NOMO-1 treated with DMSO at 0.1 percent for 48 hours (cell line): ENCODE measurements around the gene PLD1.

ENCODE experiments used
- DNase-seq: peaks from one replicate; lab custom pipeline; 2025; ENCODE audit not compliant: unreplicated experiment; lab: John Stamatoyannopoulos, UW

The PLD1 gene

DNA sequence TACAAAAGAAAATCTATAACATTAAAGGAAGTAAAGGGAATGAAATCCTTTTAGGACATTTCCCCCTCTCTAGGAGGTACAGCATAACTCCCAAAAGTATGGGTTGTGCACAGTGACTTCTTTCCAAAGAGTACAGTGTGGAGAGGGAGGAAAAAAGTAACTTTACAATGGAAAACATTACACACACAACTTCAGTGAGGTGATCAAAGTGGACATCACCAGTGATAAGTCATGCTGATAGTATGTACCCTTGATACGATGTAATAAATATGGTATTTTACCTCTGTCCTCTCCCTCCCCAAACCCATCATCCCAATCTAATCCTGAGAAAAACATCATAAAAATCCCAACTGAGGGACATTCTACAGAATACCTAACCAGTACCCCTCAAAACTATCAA is 10.8 kb downstream of the PLD1 start:
- DNase-seq = no peak

DNA sequence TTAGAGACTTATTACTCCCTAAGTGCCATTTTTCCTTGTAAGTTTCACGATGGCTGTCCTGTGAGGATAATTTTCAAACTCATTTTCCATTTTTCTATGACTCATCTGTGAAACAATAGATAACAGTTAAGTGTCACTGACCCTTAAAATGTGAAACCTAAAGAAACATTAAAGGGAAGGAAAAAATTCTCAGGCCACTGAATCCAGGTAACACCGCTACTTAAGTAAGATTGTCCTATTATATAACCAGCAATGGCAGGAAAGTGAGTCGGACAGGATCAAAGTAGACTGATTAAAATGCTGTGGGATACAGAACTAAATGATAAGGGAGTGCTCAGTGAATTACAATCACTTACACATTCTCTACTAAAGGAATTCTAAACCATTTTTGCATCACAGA is 12.4 kb downstream of the PLD1 start:
- DNase-seq = no peak

DNA sequence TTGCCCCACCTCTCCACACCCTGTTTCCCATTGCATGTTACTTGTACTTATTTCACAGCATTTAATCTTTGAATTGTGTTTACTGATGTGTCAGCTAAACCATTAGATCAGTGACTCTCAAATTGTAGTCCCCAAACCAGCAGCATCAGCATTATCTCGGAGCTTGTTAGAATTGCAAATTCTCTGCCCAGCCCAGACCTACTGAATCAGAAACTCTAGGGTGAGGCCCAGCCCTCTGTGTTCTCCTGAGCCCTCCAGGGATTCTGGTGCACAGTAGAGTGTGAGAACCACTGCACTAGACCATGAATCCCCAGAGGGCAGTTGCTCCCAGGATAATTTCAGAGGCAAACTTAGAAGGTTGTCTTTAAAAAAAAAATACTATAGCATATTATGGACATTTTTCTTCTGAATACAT is 13.0 kb downstream of the PLD1 start:
- DNase-seq = no peak

DNA sequence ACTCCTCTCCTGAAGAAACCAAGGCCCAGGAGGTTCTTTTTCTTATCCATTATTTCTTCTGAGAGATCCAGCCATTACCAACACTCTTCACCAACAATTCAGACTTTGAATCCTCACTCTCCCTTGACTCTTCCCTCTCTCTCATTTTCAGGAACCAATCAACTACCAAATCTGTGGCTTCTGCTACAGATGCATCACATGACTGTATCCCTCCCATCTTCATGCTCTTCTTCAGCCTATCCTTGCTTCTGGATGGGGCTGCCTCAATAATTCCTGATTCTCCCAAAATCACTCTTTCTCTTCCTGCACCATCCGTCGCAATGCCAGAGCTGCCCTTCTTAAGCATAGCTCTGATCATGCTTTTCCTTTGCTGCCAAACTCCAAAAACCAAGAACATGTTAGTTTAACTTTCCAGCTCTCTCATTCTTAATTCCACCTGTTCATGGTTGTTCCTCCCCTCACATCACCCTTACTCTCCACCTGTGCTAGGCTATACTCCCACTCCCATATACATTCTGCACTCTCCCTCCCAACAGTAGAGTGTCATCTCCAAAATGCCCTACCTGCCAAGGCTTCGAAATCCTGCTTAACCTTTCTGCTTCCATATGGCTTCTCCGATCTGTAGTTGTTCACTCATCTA is 13.5 kb downstream of the PLD1 start:
- DNase-seq = no peak

DNA sequence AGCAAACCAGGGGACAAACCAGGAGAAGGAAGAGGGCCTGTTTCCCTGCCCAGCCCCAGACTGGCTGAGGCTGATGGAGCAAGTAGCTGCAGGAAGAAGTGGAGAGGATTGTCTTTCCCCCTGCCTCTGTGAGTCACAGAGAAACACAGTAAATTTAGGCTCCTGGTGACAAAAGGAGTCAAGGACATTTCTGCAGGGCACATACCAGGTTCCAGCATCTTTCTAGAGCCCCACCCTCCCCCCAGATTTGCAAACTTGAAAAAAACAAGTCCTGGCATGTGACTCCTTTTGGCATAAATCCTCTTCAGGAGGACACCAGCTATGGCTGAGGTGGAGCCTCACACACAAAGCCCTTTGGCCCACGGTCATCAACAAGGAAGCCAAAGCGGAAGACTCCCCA is 17.8 kb downstream of the PLD1 start:
- DNase-seq = no peak

DNA sequence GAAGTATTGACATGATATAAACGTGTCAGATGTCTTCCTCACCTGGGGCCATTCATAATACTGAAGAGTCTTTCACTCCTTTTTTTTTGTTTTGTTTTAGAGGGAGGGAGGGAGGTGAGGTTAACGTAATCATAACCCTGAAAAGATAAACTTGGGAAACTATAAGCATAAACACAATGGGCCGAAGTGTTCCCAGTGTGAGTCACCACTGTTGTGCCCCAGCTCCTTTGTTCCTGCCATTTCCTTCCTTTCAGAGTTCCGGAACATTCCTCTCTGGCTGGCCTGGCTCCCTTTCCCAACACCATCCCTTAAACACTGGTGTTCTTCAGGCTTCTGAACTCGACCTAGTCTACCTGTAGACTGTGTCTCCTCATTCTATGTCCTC is 18.6 kb downstream of the PLD1 start:
- DNase-seq = no peak

DNA sequence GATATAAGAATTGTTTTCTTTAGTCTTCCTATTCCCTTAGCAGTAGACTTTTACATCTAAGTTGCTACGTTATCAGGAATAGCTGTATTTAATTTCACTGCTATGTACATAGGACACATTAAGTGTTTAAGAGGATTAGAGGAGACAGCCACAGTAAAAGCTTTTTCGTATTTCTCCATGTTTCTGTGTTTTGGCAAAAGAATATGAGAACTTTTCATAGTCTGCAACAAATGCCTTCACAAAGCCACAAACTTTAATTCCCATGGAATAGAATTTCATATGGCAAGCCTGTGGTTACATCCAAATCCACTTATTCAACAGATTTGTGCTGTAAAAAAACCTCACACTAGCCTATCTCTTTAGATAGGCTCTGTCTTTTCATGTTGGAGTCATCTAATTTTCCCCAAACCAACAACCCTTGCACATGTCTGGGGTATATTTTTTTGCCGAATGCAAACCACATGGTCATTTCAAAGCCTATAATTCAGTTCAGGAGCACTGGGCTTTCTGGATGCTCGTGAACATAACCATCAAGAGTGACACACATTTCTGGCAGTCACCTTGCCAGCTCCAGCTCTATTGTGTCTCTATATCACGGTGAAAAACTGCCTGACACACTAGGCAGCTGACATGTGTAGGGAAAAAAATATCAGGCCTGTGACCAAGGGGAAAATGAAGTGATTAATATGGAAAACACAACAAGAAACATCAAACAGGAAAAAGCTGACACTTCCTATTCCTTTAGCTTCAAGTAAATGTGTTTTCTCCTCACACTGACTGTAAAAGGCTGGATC is 19.2 kb downstream of the PLD1 start:
- DNase-seq = no peak

DNA sequence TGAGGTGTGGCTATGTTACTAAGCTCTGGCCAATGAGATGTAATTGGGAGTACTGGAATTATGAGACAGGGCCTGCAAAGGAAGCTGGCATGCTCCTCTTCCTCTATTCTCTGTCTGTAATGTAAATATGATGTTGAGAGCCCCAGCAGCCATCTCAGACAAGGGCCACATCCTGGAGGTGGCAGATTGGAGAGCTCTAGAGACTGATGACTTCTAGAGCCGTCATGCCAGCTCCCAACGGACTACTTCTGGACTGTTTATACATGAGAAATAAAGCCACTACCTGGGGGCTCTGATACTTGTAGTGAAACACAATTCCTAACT is 19.7 kb downstream of the PLD1 start:
- no peak for DNase-seq

DNA sequence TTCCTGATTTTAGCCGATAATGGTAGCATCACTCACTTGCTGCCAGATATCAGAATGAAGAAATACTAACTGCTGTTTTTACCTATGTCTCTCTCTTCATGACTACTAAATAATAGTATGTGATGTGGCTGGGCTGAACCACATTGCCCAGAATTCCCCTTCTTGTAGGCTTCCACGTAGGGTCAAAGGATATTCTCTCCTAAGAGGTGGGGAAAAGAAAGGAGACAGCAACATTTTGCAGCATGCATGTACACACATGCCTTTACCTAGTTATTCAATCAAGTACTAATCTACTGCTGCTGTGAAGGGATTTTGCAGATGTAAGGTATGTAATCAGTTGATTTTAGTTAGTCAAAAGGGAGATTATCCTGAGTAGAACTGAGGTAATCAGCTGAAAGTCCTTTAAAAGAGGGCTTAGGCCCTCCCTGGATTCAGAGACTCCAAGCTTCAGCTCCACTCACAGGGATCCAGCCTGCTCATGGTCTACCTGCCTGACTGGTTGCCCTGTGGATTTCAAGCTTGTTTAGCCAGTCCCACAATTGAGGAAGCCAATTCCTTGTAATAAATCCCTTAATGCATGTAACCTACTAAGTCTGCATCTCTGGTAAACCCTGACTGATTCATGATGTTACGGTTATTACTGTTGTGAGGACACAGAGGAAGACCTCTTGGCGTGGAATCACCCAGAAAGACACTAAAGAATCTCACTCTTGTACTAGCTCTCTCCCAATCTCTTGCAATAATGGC is 20.4 kb downstream of the PLD1 start:
- DNase-seq = peak; percentile 56

DNA sequence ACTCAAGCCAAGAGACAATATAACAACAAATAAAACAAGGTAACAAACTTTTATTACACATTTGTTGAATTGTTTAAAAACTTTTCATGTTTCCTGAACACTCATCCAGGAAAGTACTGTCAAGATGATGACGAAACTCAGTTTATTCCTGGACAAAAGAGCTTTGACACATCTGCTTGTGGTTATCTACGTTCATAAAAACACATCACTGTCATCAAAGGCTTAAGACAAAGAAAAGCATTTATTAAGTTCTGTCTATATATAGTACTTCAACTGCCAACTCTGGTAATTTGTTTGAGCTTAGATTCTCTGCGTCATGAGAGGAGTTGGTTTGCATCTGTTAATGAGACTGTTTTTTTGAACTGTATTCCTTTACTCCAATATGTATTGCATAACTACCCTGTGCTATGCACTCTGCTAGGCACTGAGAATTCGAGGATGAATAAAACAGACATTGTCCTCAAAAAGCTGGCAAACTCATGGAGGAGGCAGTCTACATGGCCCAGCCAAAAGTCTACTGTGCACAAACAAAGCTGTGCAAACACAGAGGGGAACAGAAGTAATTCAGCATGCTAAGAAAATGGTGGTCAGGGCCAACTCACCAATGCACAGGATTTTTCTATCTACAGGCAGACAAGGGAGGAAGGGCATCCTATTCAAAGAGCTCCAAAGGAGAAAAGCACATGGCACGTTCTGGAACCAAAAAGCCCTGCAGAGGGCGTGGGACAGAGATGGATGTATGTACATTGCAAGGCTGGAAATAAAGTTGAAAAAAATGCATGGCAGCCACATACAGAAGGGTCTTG is 21.5 kb downstream of the PLD1 start:
- peak; percentile 91 for DNase-seq

DNA sequence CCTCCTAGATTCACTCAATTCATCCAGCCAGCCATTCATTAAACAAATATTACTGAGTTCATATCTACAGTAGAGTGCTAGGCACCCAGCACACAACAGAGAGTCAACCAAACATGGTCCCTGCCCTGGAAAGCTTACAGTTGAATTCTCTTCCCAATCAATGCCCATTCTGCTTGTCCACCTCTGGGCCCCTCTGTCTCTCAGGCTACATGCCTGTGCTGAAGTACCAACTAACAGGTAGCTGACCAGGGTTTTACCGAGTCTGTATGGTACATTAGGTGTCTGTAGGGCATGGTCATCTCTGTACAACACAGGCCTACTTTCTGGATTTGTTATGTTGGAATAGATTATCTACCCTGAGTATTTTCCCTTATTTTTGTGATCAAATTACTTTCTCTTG is 23.3 kb downstream of the PLD1 start:
- no peak for DNase-seq

DNA sequence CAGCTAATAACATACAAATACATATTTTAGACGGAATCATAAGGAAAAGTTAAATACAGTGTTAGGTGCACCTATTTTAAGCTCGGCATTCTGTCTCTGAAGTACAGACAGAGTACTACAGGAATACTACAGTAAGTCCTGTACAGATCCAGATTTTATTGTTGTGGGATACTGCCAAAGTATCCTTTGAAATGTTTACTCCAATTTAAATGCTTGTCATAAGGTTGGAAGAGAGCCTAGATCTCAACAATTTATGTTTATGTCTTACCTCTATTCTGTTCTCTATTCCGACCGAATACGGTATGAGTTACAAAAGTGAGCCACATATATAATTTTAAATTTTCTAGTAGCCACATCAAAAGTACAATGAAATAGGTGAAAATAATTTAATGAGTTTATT is 25.3 kb downstream of the PLD1 start:
- no peak for DNase-seq

DNA sequence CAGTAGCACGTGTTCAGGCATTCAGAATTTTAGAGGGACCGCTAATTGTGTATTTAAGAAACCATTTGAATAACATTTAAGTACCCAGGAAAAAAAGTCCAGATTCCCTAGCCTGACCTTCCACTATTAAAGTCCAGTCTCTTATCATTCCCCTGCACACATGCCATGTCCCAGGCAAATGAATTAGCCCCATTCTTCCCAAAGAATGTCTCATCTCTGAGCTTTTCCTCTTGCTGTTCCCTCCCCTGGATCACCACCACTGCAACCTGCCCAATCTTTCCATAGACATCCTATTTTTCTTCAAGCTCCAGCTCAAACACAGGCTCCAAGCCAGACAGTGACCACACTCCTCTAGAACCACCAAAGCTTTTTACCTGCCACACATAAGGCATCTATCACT is 25.9 kb downstream of the PLD1 start:
- no peak for DNase-seq

DNA sequence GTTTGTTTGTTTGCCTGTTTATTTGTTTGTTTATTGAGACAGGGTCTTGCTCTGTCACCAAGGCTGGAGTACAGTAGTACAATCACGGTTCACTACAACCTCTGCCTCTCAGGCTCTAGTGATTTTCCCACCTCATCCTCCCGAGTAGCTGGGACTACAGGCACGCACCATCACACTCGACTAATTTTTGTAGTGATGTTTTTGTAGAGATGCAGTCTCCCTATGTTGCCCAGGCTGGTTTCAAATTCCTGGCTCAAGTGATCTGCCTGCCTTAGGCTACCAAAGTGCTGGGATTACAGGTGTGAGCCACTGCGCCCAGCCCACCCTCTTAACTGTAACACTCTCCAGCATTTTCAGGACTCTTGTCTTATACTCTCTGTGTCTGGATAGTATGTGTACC is 26.7 kb downstream of the PLD1 start:
- no peak for DNase-seq

DNA sequence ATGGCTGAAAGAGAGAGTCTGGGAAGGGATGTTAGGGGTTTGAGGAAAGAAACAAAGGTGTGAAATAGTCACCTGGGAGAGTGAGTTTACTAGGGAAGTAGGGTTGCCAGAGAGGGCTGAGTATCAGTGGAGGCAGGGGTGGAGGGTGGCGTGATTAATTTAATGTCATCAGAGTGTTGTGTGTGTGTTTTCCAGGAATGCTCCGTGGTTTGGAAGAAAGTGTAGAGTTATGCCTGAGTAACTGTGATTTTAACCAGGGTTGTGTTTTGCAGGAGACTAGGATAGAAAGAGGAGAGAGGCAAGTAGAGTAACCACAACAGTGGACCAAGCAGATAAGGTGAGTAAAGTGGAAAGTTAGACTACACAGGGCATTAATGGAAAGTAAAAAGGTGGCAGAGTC is 27.2 kb downstream of the PLD1 start:
- no peak for DNase-seq

DNA sequence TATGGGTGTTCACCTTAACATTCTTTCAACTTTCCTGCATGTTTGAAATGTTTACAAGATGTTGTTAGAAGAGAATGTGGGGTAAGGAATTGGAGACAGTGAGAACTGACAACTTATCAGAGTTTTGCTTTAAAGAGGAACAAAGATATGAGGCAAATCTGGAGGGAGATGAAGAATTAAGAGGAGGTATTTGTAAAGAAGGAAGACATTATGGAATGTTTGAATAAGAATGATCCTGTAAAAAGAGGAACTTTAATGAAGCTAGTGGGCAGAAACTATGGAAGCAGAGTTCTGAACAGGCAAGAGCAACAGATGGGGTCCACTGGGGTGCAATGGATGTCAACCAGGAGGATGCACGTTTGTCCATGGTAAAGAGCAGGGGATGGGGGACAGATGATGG is 27.7 kb downstream of the PLD1 start:
- peak; percentile 30 for DNase-seq

DNA sequence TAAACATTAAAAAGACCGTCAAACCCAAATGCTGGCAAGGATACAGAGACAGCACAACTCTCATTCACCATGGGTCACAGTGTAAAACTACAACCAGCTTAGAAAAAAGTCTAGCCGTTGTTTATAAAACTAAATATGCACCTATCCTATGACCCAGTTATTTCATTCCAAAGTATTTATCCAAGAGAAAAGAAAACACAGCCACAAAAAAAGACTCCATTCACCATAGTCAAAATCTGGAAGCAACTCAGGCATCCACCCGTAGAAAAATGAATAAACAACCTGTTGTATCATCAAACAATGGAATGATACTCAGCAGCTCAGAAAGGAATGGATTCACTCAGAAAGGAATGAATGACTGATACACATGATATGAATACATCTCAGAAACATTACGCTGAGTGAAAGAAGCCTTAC is 28.6 kb downstream of the PLD1 start:
- DNase-seq = no peak

DNA sequence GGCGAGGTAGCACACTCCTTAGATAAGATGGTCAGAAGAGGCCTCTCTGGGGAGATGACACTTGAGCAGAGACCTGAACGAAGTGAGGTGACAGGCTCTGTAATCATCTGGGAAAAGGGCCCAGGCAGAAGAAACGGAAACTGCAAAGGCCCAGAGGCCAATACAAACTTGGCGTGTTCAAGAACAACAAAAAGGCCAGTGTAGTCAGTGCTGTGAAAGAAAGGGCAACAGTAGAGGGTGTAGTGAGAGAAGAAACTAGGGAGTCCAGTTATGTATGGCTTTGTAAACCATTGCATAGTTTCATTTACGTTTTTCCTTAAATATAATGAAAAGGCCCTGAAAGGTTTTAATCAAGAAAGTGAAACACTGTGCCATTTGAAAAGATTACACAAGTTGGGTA is 31.8 kb downstream of the PLD1 start:
- DNase-seq = no peak

DNA sequence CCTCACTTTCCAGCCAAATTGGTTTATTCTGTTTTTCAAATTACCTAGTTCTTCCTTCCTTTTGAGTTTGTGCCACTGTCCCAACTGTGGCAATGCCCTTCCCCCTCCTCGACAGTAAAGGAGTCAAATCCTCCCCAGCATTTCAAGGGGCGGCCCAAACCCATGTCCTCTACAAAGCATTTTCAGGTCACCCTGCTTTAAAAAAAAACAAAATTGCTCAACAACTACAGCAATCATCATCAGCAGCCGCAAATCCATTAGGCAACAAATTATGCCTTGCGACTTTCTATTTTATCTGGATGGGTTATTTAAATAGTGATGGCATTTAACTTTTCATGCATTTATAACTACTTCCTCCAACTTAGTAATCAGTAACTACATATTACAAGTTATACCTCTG is 32.7 kb downstream of the PLD1 start:
- DNase-seq = peak; percentile 70

DNA sequence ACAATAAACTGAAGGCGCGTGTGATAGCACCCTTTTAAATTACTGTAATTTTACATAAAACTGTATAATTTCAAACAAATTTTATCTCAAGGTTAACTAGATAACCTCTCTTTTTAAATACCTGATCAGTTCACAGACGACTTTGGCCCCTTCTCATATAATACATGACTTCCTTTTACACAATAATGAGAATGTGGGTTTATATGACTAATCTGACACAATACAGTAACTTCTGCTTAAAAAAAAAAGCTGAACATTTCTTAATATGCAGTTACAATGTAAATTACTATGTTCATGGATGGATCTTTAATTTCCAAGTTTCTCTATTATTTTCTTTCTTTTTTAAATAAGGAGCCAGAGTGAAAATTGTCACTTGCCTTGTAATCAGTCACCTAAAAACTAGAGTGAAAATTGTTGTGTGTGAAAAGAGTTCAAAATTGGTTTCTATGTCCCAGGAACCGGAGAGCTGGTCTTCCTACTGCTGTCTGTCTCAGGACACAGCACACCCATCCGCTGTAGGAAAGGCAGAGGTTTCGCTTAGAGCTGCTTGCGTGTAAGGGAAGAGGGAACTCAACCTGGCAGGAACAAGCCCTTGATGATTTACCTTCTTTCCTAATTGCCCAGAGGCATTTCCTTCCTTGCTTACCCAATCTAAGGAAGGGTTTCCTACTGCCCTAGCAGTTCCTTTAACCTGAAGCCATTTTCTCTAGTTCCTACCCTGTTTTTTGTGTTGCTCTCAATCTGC is 33.3 kb downstream of the PLD1 start:
- DNase-seq = peak; percentile 94

DNA sequence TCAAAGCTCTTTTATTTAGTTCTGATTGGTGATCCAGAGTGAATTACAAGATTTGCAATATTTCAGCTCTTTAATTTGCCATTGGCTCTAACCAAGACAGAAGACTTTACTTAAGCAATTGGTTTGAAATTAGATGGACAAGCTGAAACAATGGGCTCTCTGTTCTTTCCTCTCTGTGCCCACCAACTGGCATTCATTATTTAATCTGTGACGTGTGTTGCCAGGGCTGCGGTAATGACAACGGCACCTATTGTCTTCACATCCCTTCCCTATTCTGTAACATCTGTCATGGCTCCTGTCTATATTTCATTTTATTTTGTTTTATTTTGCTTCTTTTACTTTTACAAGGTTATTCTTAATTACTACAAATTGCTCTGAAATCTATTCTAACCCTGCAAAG is 33.9 kb downstream of the PLD1 start:
- no peak for DNase-seq
